ENCODE data around the gene PTPN4.

DNA sequence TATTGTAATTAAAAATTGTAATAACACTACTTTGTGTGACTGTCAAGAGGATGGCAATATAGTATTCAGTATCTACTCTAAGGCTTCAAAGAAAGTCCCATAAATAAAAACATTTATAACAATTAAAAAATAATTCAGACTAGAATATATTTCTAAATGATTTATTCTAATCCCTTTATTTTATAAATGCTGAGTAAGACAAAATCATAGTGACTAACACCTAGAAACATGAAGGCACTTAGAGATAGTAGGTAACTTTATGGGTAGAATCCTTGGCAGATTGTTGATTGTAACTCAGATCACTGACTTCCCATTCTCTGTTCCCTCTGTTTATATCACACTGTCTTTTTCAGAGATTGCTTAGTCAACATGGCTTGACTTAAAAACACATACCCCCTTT is 174.6 kb downstream of the PTPN4 start:
- TF ChIP-seq, protein P1, sequence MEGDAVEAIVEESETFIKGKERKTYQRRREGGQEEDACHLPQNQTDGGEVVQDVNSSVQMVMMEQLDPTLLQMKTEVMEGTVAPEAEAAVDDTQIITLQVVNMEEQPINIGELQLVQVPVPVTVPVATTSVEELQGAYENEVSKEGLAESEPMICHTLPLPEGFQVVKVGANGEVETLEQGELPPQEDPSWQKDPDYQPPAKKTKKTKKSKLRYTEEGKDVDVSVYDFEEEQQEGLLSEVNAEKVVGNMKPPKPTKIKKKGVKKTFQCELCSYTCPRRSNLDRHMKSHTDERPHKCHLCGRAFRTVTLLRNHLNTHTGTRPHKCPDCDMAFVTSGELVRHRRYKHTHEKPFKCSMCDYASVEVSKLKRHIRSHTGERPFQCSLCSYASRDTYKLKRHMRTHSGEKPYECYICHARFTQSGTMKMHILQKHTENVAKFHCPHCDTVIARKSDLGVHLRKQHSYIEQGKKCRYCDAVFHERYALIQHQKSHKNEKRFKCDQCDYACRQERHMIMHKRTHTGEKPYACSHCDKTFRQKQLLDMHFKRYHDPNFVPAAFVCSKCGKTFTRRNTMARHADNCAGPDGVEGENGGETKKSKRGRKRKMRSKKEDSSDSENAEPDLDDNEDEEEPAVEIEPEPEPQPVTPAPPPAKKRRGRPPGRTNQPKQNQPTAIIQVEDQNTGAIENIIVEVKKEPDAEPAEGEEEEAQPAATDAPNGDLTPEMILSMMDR (conservative IDR thresholded peaks at IDR 0.05), result no peak
- no peak for TF ChIP-seq EZH2 (IDR thresholded peaks at IDR 0.05; ENCODE audit: low read depth)

Data from PC-9 (cell line).